Measurements from ENCODE around the gene HFE.

GRCh38 chr6:26113570-26113969, 26.3 kb downstream of the HFE start:
- no peak for TF ChIP-seq YY1 (IDR thresholded peaks at IDR 0.05; ENCODE audit: insufficient read depth, insufficient read length)
- no peak for TF ChIP-seq ZNF274 (IDR thresholded peaks at IDR 0.05; ENCODE audit: low read depth, low read length)

Measured in NT2/D1 (cell line).